CD14-positive monocyte (primary cell): ENCODE results near the gene SIX3. TPM values are rescaled to one million over a fixed set of nuclear protein-coding genes. Genes with fewer than 3 reads are reported as not detected.
A peak's percentile ranks its signal among the peaks of the same experiment; 100 is the strongest.

ENCODE experiments used
- DNase-seq, 3 donors: peaks; one replicate each; pipeline ENCODE4 v3.0.0-alpha.2; 2011 to 2022
- H2AFZ ChIP-seq: 2 replicates; pipeline ENCODE4 v1.6.0; 2012; ENCODE audit warnings: mild to moderate bottlenecking, low read depth, low read length, inconsistent platforms; ENCODE audit not compliant: insufficient read depth, poor library complexity, severe bottlenecking
- H3K27ac ChIP-seq, 2 donors: 1 replicate in 1 of 2; 2 replicates in 1 of 2; pipeline ENCODE4 v1.5.1; 2012 to 2013; ENCODE audit warnings: low read length in 2 of 2, control low read depth in 1 of 2, inconsistent platforms in 1 of 2, low read depth in 1 of 2, mild to moderate bottlenecking in 1 of 2
- H3K27me3 ChIP-seq, 2 donors: one replicate each; pipeline versions ENCODE4 v1.6.0 to v1.6.1; 2011 to 2013; ENCODE audit warnings: low read length in 2 of 2; ENCODE audit not compliant: control insufficient read depth in 2 of 2, insufficient read depth in 2 of 2
- H3K36me3 ChIP-seq, 2 donors: replicated peaks in 1 of 2; 1 replicate in 1 of 2; 2 replicates in 1 of 2; pipeline versions ENCODE4 v1.5.1 to v1.6.1; 2012 to 2013; ENCODE audit warnings: low read length in 2 of 2, control low read depth in 1 of 2, inconsistent platforms in 1 of 2, mild to moderate bottlenecking in 1 of 2; ENCODE audit not compliant: insufficient read depth in 2 of 2, control insufficient read depth in 1 of 2
- H3K4me1 ChIP-seq, 2 donors: 1 replicate in 1 of 2; 2 replicates in 1 of 2; pipeline versions ENCODE4 v1.5.1 to v1.6.1; 2012 to 2013; ENCODE audit warnings: low read length in 2 of 2, control low read depth in 1 of 2, inconsistent platforms in 1 of 2, mild to moderate bottlenecking in 1 of 2, moderate library complexity in 1 of 2; ENCODE audit not compliant: insufficient read depth in 2 of 2, control insufficient read depth in 1 of 2
- H3K4me2 ChIP-seq: replicated peaks from 2 replicates; pipeline ENCODE3; 2012; ENCODE audit warnings: low read length, moderate library complexity, mild to moderate bottlenecking; ENCODE audit not compliant: poor library complexity, severe bottlenecking; ENCODE audit errors: extremely low read depth
- H3K4me3 ChIP-seq, 3 experiments: fragments of 200-600 bp in 1 of 3; sonication (generic) in 1 of 3; replicated peaks in 1 of 3; 1 replicate in 2 of 3; 2 replicates in 1 of 3; pipeline ENCODE4 v1.5.1; 2011 to 2013; ENCODE audit warnings: low read length in 3 of 3, mild to moderate bottlenecking in 3 of 3, control low read depth in 2 of 3, low read depth in 2 of 3, inconsistent platforms in 1 of 3, moderate library complexity in 1 of 3
- H3K79me2 ChIP-seq: 2 replicates; pipeline ENCODE4 v1.6.0; 2012; ENCODE audit warnings: mild to moderate bottlenecking, control low read depth, inconsistent platforms, low read length, moderate library complexity; ENCODE audit not compliant: insufficient read depth
- H3K9ac ChIP-seq: 2 replicates; pipeline ENCODE4 v1.6.0; 2017; ENCODE audit warnings: low read length, mild to moderate bottlenecking; ENCODE audit not compliant: insufficient read depth, poor library complexity, severe bottlenecking
- H3K9me3 ChIP-seq, 2 donors: replicated peaks in 1 of 2; 1 replicate in 1 of 2; 2 replicates in 1 of 2; pipeline versions ENCODE4 v1.5.1 to v1.6.1; 2012 to 2013; ENCODE audit warnings: low read length in 2 of 2, control low read depth in 1 of 2; ENCODE audit not compliant: control insufficient read depth in 1 of 2, insufficient read depth in 1 of 2
- H4K20me1 ChIP-seq: 2 replicates; pipeline ENCODE4 v1.6.0; 2012; ENCODE audit warnings: mild to moderate bottlenecking, low read length, control low read depth, moderate library complexity; ENCODE audit not compliant: insufficient read depth
- H3K27ac Mint-ChIP-seq, 7 donors: one replicate each; pipeline ENCODE4 v1.8.0; 2020; ENCODE audit warnings: mild to moderate bottlenecking in 7 of 7, mixed read lengths in 7 of 7, moderate library complexity in 6 of 7, inconsistent platforms in 2 of 7
- H3K27me3 Mint-ChIP-seq, 3 donors: one replicate each; pipeline ENCODE4 v1.8.0; 2021 to 2022; ENCODE audit warnings: low read depth in 3 of 3, mild to moderate bottlenecking in 3 of 3, mixed read lengths in 3 of 3, moderate library complexity in 3 of 3, inconsistent platforms in 1 of 3
- H3K36me3 Mint-ChIP-seq, 2 donors: one replicate each; pipeline ENCODE4 v1.8.0; 2020; ENCODE audit warnings: mixed read lengths in 2 of 2, inconsistent platforms in 1 of 2, mild to moderate bottlenecking in 1 of 2
- H3K4me1 Mint-ChIP-seq: one replicate; pipeline ENCODE4 v1.8.0; 2020; ENCODE audit warnings: mild to moderate bottlenecking, mixed read lengths
- H3K4me3 Mint-ChIP-seq, 2 donors: one replicate each; pipeline ENCODE4 v1.8.0; 2020; ENCODE audit warnings: mild to moderate bottlenecking in 2 of 2, mixed read lengths in 2 of 2, moderate library complexity in 1 of 2
- H3K9me3 Mint-ChIP-seq, 7 donors: one replicate each; pipeline ENCODE4 v1.8.0; 2020 to 2022; ENCODE audit warnings: mixed read lengths in 7 of 7, mild to moderate bottlenecking in 6 of 7, moderate library complexity in 6 of 7, inconsistent platforms in 2 of 7
- WGBS: methylation state at CpG from one replicate; pipeline ENCODE4 v1.1.5; 2013; ENCODE audit warnings: missing lambda C conversion rate; ENCODE audit not compliant: insufficient coverage; 5-methylcytosine and 5-hydroxymethylcytosine counted together
- intact Hi-C, 2 donors: fragments of 100-400 bp; cut with micrococcal nuclease; formaldehyde crosslinking; loops; one replicate each; pipeline versions ENCODE4 v1.15.0 to v1.15.1; 2023
- polyA plus RNA-seq, 3 donors: library from polyadenylated mRNA; depleted of rRNA in 1 of 3; unstranded in 2 of 3; stranded (reverse) in 1 of 3; fragments of 300-500 nt in 2 of 3; fragments of >200 nt in 1 of 3; fragmentation: Illumina TruSeq in 2 of 3; gene quantifications; 1 replicate in 2 of 3; 2 replicates in 1 of 3; pipeline ENCODE4 v1.2.3, GENCODE V29; 2012 to 2021
- TF ChIP-seq, protein P1 (sequence below): fragments of 200-600 bp; IDR thresholded peaks from one replicate; pipeline ENCODE4 v1.8.0; 2022; ENCODE audit warnings: antibody characterized with exemption, mild to moderate bottlenecking

Gene SIX3
- polyA plus RNA-seq, 3 donors, result not detected

DNA sequence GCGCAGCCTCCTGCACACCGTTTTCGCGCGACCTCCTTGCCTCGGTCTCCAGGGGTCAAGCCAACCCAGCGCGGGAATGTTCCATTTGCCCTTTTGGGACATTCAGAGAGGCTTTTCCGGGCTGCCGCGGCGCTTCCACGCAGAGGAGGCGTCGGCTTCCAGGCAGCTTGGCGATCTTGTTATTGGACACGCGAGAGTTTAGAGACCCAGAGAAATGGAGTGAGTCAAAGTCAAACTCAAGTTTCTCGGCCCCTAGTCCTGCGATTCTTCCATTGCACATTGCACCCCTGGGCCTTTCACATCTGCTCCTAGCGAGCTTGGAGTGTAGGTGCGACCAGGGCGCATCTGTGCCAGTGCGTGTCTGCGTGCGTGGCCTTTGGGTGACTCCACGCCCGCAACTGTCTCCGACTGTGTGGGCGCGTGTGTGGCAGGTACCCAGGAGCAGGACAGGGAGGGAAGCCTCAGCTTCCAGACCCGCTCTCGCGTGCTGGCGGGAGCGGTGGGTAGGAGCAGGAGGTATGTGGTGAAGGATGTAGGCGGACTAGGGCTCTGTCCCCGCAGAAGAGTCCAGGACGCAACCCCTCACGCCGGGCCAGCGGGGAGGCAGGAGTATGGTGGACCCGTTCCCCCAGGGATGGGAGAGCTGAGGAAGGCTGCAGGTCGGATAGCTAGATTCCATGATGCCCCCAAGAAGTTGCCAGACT, 13.5 kb downstream of the SIX3 start:
- Mint-ChIP-seq H3K9me3 (peaks cover 0 to 14% (median 2%) of the 10 kb centered on the region in 7 donors), H3K4me3 (peak overlapping the region; percentile 12 to 70), H3K4me1 (peaks cover 21% of the 10 kb centered on the region), H3K36me3 (no peaks in the 10 kb centered on the region), H3K27ac (no peak overlapping the region), H3K27me3 (peaks cover 73 to 87% (median 79%) of the 10 kb centered on the region in 3 donors)
- Histone ChIP-seq H3K79me2 (no peaks in the 10 kb centered on the region), H3K9me3 (peaks cover 0 to 37% of the 10 kb centered on the region in 2 donors), H3K4me1 (peaks cover 9 to 22% of the 10 kb centered on the region in 2 donors), H3K4me3 (no peak overlapping the region), H3K27ac (no peak overlapping the region), H3K4me2 (no peak overlapping the region), H2AFZ (no peak overlapping the region), H3K36me3 (no peaks in the 10 kb centered on the region), H3K9ac (no peak overlapping the region), H3K27me3 (peaks cover 47 to 78% of the 10 kb centered on the region in 2 donors), H4K20me1 (no peaks in the 10 kb centered on the region)
- intact Hi-C loops, result loop anchor here (2.0 to 10.0 kb wide), 6 partner anchors 473 to 910 kb away; no protein-coding TSS in a partner anchor
- no peak for DNase-seq
- WGBS, result 5% methylated on average over 44 of the region's 44 CpGs
- TF ChIP-seq, protein P1, sequence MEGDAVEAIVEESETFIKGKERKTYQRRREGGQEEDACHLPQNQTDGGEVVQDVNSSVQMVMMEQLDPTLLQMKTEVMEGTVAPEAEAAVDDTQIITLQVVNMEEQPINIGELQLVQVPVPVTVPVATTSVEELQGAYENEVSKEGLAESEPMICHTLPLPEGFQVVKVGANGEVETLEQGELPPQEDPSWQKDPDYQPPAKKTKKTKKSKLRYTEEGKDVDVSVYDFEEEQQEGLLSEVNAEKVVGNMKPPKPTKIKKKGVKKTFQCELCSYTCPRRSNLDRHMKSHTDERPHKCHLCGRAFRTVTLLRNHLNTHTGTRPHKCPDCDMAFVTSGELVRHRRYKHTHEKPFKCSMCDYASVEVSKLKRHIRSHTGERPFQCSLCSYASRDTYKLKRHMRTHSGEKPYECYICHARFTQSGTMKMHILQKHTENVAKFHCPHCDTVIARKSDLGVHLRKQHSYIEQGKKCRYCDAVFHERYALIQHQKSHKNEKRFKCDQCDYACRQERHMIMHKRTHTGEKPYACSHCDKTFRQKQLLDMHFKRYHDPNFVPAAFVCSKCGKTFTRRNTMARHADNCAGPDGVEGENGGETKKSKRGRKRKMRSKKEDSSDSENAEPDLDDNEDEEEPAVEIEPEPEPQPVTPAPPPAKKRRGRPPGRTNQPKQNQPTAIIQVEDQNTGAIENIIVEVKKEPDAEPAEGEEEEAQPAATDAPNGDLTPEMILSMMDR, result no peak

DNA sequence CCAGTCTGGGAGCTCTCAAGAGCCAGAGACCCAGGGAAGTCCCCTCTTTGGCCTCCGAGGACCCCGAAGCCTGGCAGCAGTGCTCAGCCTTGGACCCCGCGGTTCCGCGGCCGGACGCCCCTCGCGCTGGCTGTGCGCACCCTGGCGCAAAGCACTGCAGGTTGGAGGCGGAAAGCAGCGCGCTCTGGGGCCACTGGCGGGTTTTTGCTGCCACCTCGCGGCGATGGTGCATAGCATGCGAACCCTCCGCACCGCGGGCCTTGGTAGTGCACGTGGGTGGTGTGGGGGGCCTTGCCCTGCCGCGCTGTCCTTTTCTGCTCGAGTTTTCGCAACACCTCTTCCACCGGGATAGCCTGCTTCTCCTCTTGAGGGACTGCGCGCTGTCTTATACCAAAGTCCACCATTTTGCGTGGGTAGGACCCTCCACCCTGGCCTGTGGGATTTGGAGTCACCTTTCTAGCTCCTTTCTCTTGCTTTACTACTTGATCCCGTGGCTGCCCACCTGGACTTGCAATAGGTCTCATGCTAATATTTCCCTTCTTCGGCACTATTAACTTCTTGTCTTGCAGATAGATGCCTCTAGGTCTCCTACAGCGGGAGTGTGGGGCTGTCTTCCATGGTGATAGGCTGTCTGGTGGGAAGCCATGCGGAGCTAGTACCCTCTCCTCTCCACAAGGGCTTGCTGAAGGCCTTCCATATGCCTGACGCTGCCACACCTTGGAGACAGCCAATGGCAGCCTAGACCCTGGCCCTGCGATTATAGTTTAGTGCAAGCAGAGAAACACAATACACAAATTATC, 14.3 kb downstream of the SIX3 start:
- no peaks in the 10 kb centered on the region for H3K79me2 ChIP-seq
- Mint-ChIP-seq H3K36me3 (no peaks in the 10 kb centered on the region), H3K27ac (no peak overlapping the region), H3K4me3 (peak overlapping the region in 1 of 2 donors; percentile 70), H3K4me1 (peaks cover 21% of the 10 kb centered on the region), H3K9me3 (peaks cover 0 to 13% (median 2%) of the 10 kb centered on the region in 7 donors), H3K27me3 (peaks cover 72 to 84% (median 74%) of the 10 kb centered on the region in 3 donors)
- H3K4me2 ChIP-seq, result no peak overlapping the region
- peaks cover 39 to 70% of the 10 kb centered on the region in 2 donors for H3K27me3 ChIP-seq
- 4% methylated on average over 32 of the region's 38 CpGs for WGBS
- H3K36me3 ChIP-seq, result no peaks in the 10 kb centered on the region
- peaks cover 0 to 30% of the 10 kb centered on the region in 2 donors for H3K9me3 ChIP-seq
- H3K4me3 ChIP-seq, result no peak overlapping the region
- H3K4me1 ChIP-seq, result peaks cover 9 to 22% of the 10 kb centered on the region in 2 donors
- no peak overlapping the region for H3K27ac ChIP-seq
- DNase-seq, result peak; percentile 15 to 42 (median 40)
- TF ChIP-seq, protein P1, result peak; percentile 86
- H3K9ac ChIP-seq, result no peak overlapping the region
- H4K20me1 ChIP-seq, result no peaks in the 10 kb centered on the region
- intact Hi-C loops, result loop anchor here (2.0 to 10.0 kb wide), 5 partner anchors 473 to 911 kb away; no protein-coding TSS in a partner anchor
- no peak overlapping the region for H2AFZ ChIP-seq
